Measurements from ENCODE around the gene PTOV1.

PTOV1 gene

DNA sequence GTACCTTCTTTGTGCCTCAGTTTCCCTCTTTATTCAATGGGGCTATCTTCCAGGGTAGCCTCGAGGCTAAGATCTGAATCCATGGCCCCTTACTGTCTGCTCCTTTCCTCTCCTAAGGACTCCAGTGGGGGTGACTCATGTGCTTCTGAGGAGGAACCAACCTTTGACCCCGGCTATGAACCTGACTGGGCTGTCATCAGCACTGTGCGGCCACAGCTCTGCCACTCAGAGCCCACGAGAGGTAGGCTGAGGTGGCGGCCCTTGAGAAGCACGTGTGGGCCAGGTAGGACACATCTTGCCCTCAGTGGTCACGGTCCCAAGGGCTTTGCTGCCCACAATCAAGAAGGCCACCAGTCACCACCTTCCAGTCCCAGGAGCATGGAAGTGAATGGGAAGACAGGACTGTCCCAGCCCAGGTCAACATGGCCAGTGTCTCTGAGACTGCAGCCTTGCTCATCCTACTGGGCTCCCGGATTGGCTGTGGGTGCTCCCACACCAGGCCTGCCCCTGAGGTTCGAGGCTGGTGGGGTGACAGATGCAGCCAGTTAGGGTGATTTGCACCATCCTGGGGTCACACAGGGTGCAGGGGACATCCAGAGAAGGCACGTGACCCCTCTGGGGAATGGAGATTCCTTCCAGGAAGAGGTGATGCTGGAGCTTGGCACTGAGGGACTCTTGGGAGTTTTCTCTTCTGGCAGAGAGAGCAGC is 29.4 kb downstream of the PTOV1 start:
- H3K4me2 ChIP-seq: no peak overlapping the region
- TF ChIP-seq Cebpa-rat (IDR thresholded peaks at IDR 0.05): no peak
- no peak overlapping the region for H3K4me3 ChIP-seq
- H3K27ac ChIP-seq: peak overlapping the region in 1 of 11 experiments; percentile 15; a peak in 1 of 22 replicates
- H3K9me3 ChIP-seq (replicated peaks in 1 of 11): peaks cover 4 to 10% (median 8%) of the 10 kb centered on the region in 11 experiments; a peak in 19 of 22 replicates
- peaks cover 0 to 20% (median 0%) of the 10 kb centered on the region in 11 experiments; a peak in 5 of 22 replicates for H4K20me1 ChIP-seq
- H3K36me3 ChIP-seq: peaks cover 34 to 63% (median 53%) of the 10 kb centered on the region in 11 experiments
- no peaks in the 10 kb centered on the region for H3K27me3 ChIP-seq
- H3K4me1 ChIP-seq: peaks cover 43 to 68% (median 54%) of the 10 kb centered on the region in 10 experiments
- 0 out of 22 replicates have a peak overlapping the region, but pooled peaks of 3 of the 11 experiments have one; percentile 14 to 18 (median 16) for H3K9ac ChIP-seq

GRCh38 chr19:49881186-49881585 is 30.2 kb downstream of the PTOV1 start:
- TF ChIP-seq Cebpa-rat (IDR thresholded peaks at IDR 0.05): no peak
- H3K27ac ChIP-seq: no peak overlapping the region
- H3K9ac ChIP-seq: peak overlapping the region in 3 of 11 experiments; percentile 16 to 30 (median 18); a peak in 1 of 22 replicates
- peak overlapping the region in 1 of 11 experiments; percentile 6; a peak in 1 of 22 replicates for H3K4me2 ChIP-seq
- H4K20me1 ChIP-seq: peaks cover 0 to 20% (median 0%) of the 10 kb centered on the region in 11 experiments; a peak in 5 of 22 replicates
- no peaks in the 10 kb centered on the region for H3K27me3 ChIP-seq
- peaks cover 37 to 65% (median 52%) of the 10 kb centered on the region in 10 experiments for H3K4me1 ChIP-seq
- H3K36me3 ChIP-seq: peaks cover 37 to 71% (median 57%) of the 10 kb centered on the region in 11 experiments
- peaks cover 4 to 10% (median 8%) of the 10 kb centered on the region in 11 experiments; a peak in 19 of 22 replicates for H3K9me3 ChIP-seq (replicated peaks in 1 of 11)
- H3K4me3 ChIP-seq: no peak overlapping the region

GRCh38 chr19:49881672-49882394 is 30.9 kb downstream of the PTOV1 start:
- Histone ChIP-seq H3K4me3 (no peak overlapping the region), H3K9ac (0 out of 22 replicates have a peak overlapping the region, but pooled peaks of 1 of the 11 experiments have one; percentile 30), H3K4me1 (peaks cover 37 to 69% (median 54%) of the 10 kb centered on the region in 10 experiments), H3K27ac (no peak overlapping the region), H3K4me2 (peak overlapping the region in 3 of 11 experiments; percentile 5 to 39 (median 6); a peak in 3 of 22 replicates), H4K20me1 (peaks cover 0 to 21% (median 0%) of the 10 kb centered on the region in 11 experiments; a peak in 5 of 22 replicates), H3K27me3 (no peaks in the 10 kb centered on the region), H3K36me3 (peaks cover 37 to 73% (median 57%) of the 10 kb centered on the region in 11 experiments), H3K9me3 (replicated peaks in 1 of 11) (peaks cover 4 to 10% (median 8%) of the 10 kb centered on the region in 11 experiments; a peak in 19 of 22 replicates)
- no peak for TF ChIP-seq Cebpa-rat (IDR thresholded peaks at IDR 0.05)

- Histone ChIP-seq H3K4me2 (peak overlapping the region in 2 of 11 experiments; percentile 6 to 39; a peak in 1 of 22 replicates), H3K9me3 (replicated peaks in 1 of 11) (peaks cover 4 to 10% (median 8%) of the 10 kb centered on the region in 11 experiments; a peak in 19 of 22 replicates), H3K4me3 (no peak overlapping the region), H3K27me3 (no peaks in the 10 kb centered on the region), H3K27ac (no peak overlapping the region), H3K4me1 (peaks cover 44 to 77% (median 61%) of the 10 kb centered on the region in 10 experiments), H4K20me1 (peaks cover 0 to 29% (median 0%) of the 10 kb centered on the region in 11 experiments; a peak in 5 of 22 replicates), H3K9ac (no peak overlapping the region), H3K36me3 (peaks cover 37 to 81% (median 57%) of the 10 kb centered on the region in 11 experiments)
- no peak for TF ChIP-seq Cebpa-rat (IDR thresholded peaks at IDR 0.05)
Observed at GRCh38 chr19:49882643-49883042, 31.7 kb downstream of the PTOV1 start.

DNA sequence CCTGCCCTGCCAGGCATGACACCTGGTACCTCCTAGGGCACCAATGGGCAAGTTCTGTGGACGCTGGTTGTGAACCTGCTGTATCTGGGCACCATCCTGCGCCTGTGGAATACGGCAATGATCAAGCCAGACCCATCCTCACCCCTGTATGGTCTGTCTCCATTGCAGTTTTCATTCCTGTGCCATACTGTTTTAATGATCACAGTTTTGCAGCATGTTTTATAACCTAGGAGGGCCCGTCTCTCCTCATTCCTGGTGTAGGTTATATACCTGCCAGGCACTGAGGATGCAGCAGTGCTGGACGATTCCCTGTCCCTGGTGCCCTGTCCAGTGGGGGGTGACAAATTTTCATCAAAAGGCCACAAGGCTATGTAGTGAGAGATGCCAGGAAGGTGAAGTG is 32.1 kb downstream of the PTOV1 start:
- peaks cover 37 to 82% (median 57%) of the 10 kb centered on the region in 11 experiments for H3K36me3 ChIP-seq
- H3K9ac ChIP-seq: peak overlapping the region in 5 of 11 experiments; percentile 36 to 73 (median 62); a peak in 6 of 22 replicates
- H3K4me2 ChIP-seq: peak overlapping the region in 6 of 11 experiments; percentile 60 to 78 (median 74); a peak in 10 of 22 replicates

DNA sequence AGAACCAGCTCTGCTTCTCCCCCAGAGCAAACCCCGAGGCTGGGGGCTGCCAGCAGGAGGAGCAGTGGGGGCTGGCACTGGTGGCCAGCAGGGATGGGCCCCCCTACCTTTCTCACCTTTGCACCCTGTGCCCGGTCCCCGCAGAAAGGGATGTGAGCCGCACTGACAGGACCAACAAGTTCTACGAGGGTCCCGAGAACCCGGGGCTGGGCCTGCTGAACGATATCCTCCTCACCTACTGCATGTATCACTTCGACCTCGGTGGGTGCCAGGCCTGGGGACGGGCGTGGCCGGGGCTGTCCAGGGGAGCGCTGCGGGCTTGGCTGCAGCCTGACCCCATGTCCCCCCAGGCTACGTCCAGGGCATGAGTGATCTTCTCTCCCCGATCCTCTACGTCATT is 33.1 kb downstream of the PTOV1 start:
- TF ChIP-seq Cebpa-rat (IDR thresholded peaks at IDR 0.05): no peak
- Histone ChIP-seq H3K9me3 (replicated peaks in 1 of 11) (peaks cover 4 to 10% (median 8%) of the 10 kb centered on the region in 11 experiments; a peak in 19 of 22 replicates), H3K36me3 (peaks cover 37 to 87% (median 57%) of the 10 kb centered on the region in 11 experiments), H3K27ac (peak overlapping the region in 7 of 11 experiments; percentile 2 to 75 (median 46); a peak in 12 of 22 replicates), H3K9ac (peak overlapping the region in 10 of 11 experiments; percentile 26 to 73 (median 42); a peak in 18 of 22 replicates), H3K4me1 (peaks cover 32 to 69% (median 55%) of the 10 kb centered on the region in 10 experiments), H3K4me2 (peak overlapping the region; percentile 23 to 78 (median 60); a peak in 21 of 22 replicates), H3K27me3 (no peaks in the 10 kb centered on the region), H3K4me3 (no peak overlapping the region), H4K20me1 (peaks cover 0 to 38% (median 0%) of the 10 kb centered on the region in 11 experiments; a peak in 6 of 22 replicates)

More for the DNA sequence above, 32.1 kb downstream of the PTOV1 start:
- Histone ChIP-seq H3K4me3 (no peak overlapping the region), H3K27ac (no peak overlapping the region; a peak in 1 of 22 replicates), H3K27me3 (no peaks in the 10 kb centered on the region), H4K20me1 (peaks cover 0 to 32% (median 0%) of the 10 kb centered on the region in 11 experiments; a peak in 5 of 22 replicates), H3K9me3 (replicated peaks in 1 of 11) (peaks cover 4 to 10% (median 8%) of the 10 kb centered on the region in 11 experiments; a peak in 19 of 22 replicates), H3K4me1 (peaks cover 42 to 80% (median 60%) of the 10 kb centered on the region in 10 experiments)
- no peak for TF ChIP-seq Cebpa-rat (IDR thresholded peaks at IDR 0.05)

DNA sequence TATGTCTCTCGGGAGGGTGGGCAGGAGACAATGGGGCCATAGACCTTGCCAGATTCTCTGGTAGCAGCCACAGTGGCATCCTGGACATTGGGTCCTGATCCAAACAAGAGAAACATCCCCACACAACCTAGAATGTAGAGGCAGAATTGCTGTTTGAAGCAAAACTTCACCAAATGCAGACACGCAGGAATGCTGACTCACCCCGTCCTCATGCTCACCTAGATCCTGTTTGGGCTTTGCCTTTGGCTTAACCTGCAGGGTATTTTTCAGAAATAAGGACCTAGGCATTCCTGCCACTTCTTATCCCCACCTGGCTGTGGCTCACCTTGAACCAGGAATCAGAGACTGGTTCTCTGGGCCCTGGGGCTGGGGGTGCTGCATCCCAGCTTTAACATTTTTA is 33.8 kb downstream of the PTOV1 start:
- H3K9me3 ChIP-seq (replicated peaks in 1 of 11): peaks cover 4 to 13% (median 8%) of the 10 kb centered on the region in 11 experiments; a peak in 19 of 22 replicates
- H3K27ac ChIP-seq: peak overlapping the region in 7 of 11 experiments; percentile 2 to 75 (median 46); a peak in 10 of 22 replicates
- H3K36me3 ChIP-seq: peaks cover 37 to 88% (median 53%) of the 10 kb centered on the region in 11 experiments
- peak overlapping the region in 10 of 11 experiments; percentile 26 to 73 (median 42); a peak in 14 of 22 replicates for H3K9ac ChIP-seq
- peaks cover 0 to 45% (median 0%) of the 10 kb centered on the region in 11 experiments; a peak in 8 of 22 replicates for H4K20me1 ChIP-seq
- no peak overlapping the region for H3K4me3 ChIP-seq
- peaks cover 0 to 2% (median 0%) of the 10 kb centered on the region in 11 experiments; a peak in 3 of 22 replicates for H3K27me3 ChIP-seq
- H3K4me2 ChIP-seq: peak overlapping the region; percentile 23 to 78 (median 60); a peak in 20 of 22 replicates
- no peak for TF ChIP-seq Cebpa-rat (IDR thresholded peaks at IDR 0.05)
- peaks cover 30 to 68% (median 53%) of the 10 kb centered on the region in 10 experiments for H3K4me1 ChIP-seq
